GM15510 (cell line): ENCODE data around the gene RASAL2.

Source experiments
- POLR2A ChIP-seq: IDR thresholded peaks from 3 replicates; pipeline ENCODE4 v1.6.1; 2011; ENCODE audit warnings: borderline replicate concordance; ENCODE audit not compliant: insufficient read length; ENCODE audit errors: extremely low read depth

The RASAL2 gene

DNA sequence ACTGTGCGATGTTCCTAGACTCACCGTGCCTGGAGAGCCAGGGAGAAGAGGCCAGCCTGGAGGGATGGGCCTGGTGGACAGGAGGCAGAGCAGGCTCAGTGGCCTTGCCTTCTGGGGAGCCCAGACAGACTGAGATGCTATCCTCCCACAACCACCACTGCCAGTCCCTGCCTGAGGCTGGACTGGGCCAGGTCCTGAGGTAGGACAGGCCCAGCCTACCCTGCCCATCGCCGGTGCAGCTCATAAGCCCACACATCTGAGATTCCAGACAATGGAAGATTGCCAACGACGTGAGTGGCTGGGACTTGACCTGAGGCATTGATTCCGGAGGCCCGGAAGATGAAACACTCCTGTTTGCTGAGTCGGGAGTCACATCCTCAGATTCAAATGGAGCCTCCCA, 397.1 kb downstream of the RASAL2 start:
- TF ChIP-seq POLR2A: no peak

DNA sequence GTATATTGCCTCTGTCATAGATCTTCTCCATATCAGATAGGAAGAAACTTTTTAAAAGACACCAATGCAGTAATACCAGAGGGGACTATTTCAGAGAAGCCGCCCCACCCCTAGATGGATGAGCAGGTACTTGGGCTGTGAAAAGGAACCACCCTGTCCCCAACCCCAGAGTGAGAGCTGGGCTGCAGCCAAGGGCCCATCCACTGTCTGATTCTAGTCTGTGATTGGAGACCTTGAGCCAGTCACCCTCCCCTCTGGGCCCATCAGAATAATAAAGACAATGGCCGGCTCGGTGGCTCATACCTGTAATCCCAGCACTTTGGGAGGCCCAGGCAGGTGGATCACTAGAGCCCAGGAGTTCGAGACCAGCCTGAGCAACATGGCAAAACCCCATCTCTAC, 397.8 kb downstream of the RASAL2 start:
- TF ChIP-seq POLR2A: no peak

DNA sequence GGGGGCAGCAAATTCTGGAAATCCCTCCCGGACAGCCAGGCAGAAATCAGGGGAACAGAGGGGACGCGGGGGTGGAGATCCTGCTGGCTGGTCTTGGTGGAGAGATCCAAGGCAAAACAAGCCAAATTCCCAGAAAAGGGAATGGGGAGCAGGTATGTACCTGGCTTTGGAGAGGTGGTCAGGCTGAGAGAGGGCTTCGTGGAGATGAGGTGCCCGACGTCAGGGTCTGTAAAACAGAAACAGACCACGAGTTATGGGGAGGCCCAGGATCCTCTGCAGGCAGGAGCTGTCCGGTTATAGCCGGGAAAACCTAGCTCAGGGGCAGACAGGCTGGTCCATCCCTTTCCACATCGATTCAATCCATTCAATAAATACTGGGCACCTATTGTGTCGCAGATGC, 398.4 kb downstream of the RASAL2 start:
- TF ChIP-seq POLR2A: no peak

DNA sequence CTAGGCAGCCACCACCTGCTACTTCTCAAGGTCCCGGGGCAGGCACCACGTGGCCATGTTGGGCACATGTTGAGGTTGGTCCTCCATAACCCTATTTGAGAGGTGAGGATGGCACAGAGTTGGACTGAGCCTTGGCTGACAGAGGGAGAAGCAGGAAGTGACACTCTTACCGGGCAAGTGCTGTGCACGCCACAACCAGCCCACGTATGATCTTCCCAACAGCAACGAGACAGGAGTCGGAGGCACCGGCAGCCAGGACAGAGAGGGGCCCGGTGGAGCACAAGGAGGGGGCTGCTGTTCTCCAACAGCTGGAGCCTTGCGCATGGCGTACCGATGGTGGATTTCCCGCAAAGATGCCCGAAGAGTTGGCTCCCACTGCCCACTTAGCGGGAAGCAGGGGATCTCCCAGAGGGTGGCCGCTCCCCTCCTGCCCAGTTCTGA, 399.4 kb downstream of the RASAL2 start:
- TF ChIP-seq POLR2A: no peak

DNA sequence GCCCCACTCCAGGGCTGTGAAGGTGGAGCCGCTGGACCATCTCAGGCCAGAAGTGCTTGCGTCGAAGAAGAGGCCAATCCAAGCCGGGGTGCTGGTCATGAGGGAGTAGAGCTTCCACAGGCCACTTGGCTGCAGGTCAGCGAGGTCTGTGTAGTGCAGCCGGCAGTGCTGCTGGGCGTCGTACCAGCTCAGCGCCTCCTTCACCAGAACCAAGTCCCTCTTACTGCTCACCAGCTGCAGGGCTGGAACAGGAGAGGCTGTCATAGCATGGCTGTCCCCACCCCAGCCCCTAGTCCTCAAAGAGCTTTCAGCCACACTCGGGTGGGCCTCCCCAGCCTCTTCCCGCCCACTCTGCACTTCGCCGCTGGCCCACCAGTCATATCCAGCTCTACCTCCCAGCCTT, 400.7 kb downstream of the RASAL2 start:
- TF ChIP-seq POLR2A: no peak

DNA sequence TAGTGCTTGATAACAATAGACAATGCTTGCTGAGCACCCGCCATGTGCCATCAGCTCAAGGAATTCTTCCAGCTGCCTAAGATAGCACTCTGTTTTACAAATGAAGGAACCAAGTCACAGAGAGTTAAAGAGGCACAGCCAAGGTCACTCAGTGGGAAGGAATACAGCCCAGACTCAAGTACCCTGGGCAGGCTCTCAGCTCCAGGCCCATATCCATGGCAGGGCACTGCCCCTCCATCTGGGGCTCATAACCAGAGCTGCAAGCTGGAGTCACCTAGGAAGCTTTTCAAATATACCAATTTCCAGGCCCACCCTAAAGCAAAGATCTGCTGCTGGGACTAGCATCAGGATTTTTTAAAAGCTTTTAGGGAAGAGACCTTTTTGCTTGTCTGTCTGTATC, 401.3 kb downstream of the RASAL2 start:
- TF ChIP-seq POLR2A: no peak

DNA sequence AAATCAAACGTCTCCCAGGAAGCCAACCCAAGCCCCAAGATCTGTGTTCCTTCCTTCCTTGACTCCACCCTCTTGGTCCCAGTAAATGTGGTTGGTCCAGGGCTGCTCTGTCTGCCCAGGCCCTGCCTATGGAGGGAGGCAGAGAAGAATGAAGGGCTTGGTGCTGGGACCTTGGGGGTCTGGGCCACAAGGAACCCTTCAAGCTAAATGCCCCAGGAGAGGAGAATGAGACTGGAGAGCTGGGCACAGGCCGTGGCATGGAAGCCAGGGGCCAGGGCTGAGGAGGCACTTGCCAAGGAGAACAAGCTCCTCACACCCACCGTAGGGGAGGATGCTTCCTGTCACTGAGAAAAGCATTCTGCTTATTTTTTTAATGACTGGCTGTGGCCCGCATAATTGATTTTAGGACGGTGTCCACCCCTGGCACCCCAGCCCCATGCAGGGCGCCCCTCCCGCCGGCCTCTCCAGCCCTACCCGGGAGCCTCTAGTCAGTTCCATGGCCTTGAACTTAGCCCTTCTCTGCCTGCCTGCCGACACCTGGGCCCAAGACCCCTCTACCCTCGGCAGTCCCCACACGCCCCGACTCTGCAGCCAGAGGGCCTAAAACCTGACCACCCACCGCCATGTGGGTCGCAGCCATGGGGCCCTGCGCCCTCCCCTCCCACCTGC, 402.0 kb downstream of the RASAL2 start:
- no peak for TF ChIP-seq POLR2A

DNA sequence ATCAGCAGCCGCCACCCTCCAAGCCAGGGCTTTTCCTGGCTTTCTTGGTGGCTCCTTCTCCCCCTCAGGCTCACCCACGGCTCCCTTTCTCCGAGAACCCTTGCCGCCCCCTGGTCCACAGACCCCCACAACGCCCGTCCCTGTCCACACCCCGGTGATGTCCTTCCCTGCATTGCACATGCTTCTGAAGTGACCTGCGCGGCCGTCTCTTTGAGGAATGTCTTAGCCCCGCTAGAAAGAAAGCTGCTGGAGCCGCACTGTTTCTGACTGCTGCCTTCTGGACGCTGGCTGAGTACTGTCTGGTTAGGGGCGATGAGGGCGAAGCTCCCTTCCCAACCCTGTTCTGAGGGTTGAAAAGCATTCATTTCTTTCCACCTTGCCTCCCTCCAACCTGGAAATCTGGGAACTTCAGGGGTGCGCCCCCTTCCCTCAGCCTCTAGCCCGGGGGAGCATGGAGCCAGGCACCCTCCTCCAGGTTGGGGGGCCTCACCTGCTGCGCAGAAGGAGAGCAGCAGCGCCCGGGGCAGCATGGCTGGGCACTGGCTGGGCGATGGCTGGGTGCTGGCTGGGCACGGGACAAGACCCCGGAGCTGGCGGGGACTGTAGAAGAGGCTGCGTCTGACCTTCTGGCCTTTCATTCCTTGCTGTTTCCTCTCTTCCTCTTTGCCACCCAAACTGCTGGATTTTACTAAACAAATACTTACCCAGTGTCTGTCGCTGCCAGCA, 402.7 kb downstream of the RASAL2 start, which contains the start of gene CLEC20A:
Gene CLEC20A, minus strand, starts transcription at position 555 of the 726 bp plus-strand sequence. Its CDS starts 25 bp downstream, at position 530.
- TF ChIP-seq POLR2A: no peak

DNA sequence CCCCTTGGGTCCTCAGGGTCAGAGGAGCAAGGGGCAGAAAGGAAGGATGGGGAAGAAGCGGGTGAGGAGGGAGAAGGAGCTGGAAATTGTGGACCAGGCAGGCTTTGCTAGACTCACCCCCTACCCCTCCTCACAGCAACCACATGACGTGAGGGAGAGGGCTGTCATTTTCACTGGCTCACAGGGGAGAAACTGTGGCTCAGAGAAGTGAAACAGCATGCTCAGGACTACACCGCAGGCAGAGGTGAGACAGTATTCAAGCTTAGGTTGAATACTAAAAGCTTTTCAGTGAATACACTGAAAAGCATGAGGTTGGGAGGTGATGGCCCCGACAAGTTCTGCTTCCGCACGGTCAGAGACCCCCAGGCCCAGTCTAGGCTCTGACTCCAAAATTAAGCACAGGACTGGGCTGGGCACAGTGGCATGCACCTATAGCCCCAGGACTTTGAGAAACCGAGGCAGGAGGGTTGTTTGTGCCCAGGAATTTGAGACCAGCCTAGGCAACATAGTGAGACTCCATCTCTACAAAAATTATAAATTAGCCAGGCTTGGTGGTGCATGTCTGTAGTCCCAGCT, 404.1 kb downstream of the RASAL2 start:
- TF ChIP-seq POLR2A: no peak

DNA sequence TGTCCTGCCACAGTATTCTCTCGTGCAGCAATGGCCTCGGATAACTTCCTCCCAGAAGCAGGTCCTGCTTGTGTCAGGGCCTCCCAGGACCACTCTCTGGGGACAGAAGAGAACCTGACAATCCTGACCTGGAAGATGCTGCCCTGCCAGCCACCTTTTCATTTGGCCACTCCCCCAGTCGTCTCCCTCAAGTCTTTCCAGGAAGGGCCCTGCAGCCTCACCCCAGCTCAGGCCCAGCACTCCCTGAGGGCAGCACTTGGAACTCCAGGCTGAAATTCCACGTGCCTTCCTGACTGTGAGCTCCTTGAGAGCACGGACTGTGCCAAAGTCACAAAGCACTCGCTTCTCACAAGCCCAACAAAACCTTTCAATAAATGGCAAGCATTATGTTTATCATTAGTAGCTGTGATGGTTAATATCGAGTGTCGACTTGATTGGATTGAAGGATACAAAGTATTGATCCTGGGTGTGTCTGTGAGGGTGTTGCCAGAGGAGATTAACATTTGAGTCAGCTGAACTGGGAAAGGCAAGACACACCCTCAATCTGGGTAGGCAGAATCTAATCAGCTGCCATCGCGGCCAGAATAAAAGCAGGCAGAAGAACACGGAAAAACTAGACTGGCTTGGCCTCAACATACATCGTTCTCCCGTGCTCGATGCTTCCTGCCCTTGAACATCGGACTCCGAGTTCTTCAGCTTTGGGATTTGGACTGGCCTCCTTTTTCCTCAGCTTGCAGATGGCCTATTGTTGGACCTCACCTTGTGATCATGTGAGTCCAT, 405.2 kb downstream of the RASAL2 start:
- TF ChIP-seq POLR2A: no peak

DNA sequence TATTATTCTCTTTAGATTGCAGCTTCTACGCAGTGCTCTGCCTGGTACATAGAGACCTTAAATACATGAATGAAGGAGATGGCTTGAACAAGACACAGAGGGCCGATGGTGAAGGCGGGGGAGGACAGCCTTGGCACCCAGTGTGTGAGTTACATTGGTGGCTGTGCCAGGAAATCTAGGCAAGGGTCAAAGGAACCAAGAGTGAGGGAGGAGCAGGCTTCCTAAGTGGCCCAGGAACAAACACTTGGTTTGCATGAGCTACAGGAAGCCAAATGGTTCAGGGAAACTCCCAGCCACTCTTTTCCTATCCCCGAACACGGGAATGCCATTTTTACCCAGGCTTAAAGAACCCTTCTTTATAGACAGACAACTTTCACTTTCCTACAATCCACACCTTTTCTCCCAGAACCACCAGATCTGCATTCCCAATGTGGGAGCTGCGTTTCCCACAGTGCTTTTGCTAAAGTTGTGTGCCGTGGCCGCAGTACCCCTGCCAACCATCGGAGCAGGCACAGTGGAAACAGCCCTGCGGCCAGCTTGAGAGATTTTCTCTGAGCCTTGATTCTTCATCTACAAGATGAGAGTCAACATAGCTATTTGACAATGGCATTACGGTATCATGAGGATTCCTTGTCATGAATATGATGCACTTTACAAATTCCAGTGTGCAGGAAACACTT, 406.3 kb downstream of the RASAL2 start:
- no peak for TF ChIP-seq POLR2A

DNA sequence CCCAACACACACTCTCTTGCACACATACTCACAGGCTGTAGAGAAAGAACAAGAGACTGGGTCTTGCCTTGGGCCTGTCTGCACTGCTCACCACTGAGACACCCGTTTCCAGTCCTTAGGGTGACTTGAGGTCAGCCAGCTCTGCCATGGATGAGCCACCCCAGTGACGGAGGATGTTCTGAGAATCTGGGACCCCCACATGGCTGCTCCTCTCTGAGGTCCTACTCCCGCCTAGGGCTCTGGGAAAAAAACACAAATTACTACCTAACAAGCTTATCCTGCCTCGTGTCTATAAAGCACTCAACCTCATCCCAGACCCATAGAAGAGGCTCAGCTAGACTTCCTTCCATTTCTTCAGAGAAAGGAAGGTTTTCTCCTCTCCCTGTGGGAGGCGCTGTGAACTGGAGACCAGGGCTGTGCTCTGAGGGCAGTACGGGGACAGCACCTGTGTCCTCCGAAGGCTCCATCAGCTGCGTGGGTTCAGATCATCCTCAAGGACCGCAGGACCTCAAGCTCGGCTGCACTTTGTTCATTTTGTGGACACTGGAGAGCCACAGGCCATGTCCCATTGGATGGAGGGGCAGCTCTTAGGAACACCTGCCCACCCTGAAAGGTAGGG, 407.1 kb downstream of the RASAL2 start:
- no peak for TF ChIP-seq POLR2A

DNA sequence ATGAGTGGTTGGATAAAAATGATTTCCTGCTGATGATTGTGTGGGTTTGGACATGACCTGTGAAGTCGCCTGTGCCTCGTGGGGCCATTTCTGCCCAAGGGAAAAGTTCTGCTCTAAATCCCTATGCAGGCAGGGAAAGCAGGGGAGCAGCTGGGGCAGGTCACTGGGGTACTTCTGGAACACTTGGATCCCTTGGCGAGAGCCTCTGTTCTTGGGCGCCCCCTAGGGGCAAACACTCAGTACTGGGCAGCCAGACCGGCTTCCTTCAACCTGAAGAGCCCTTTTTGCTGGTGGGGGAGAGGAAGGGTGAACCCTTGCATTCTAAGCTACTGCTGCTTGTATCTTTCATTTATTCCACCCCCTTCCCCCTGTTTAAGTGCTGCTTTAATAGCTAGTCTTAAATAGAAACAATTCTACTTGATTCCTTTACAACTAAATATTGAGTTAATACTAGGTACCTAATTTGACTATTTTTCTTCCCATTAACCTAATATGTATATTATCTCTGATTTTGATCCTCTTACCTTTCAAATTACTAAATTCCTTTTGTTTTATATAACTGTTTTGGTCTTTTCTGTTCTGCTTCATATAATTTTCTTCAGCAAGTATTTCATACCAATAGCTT, 407.9 kb downstream of the RASAL2 start:
- TF ChIP-seq POLR2A: no peak

DNA sequence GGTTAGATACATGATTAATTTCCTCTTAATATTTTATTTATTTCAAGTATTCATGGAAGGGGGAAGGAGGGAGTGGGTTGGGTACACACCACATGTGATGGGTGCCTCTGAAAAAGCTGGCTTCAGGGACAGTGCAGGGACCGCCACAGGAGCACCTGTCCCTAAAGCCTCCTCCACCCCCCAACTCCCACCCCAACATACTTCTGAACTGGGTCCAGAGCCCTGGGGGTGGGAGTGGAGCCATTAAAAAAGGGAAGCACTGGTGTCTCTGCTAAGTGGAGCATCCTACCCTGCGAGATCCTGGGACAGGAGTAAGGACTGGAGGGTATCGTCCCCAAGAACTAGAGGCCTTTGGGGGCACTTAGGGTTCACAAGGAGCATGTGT, 408.4 kb downstream of the RASAL2 start:
- no peak for TF ChIP-seq POLR2A
